A549 (cell line): ENCODE data around the gene SLC35A4. TPM values are rescaled to one million over a fixed set of nuclear protein-coding genes. Genes with fewer than 3 reads are reported as not detected.

Experiments
- ATAC-seq, 2 experiments: fragments of 200-7000 bp in 1 of 2; fragments of >200 bp in 1 of 2; cut with Nextera tagmentation in 1 of 2; cut with Tn5 transposase in 1 of 2; 3 replicates each; pipeline versions ENCODE4 v1.8.0 to v1.9.1; 2018 to 2020; ENCODE audit warnings: mild to moderate bottlenecking in 1 of 2, moderate library complexity in 1 of 2
- CTCF ChIA-PET: fragments of 300-600 bp; sonication (Branson Sonifier 250); formaldehyde crosslinking; extraction: SDS; loops from one replicate; lab custom pipeline; 2021; ENCODE audit warnings: antibody characterized with exemption, inconsistent platforms; lab: Yijun Ruan, JAX
- POLR2A ChIA-PET: fragments of 350-600 bp; formaldehyde crosslinking; extraction: SDS; loops from one replicate; lab custom pipeline; 2021; ENCODE audit warnings: antibody characterized with exemption, inconsistent platforms; lab: Yijun Ruan, JAX
- DNase-seq, 2 experiments: peaks; one replicate each; pipeline versions ENCODE4 v3.0.0 to v3.0.0-alpha.2; 2011 to 2016; ENCODE audit warnings: low read depth in 1 of 2, low spot score in 1 of 2
- FAIRE-seq: peaks from 2 replicates; lab custom pipeline; 2011; peaks lifted over from hg19 to GRCh38; lab: Jason Lieb, UNC
- H3K27ac ChIP-seq, 2 experiments: fragments of >200 bp; sonication (Bioruptor Twin); formaldehyde crosslinking; 3 replicates each; pipeline ENCODE4 v1.5.1; 2016 to 2017
- H3K4me1 ChIP-seq: fragments of >200 bp; sonication (Bioruptor Twin); formaldehyde crosslinking; 3 replicates; pipeline ENCODE4 v1.6.1; 2016
- H3K4me2 ChIP-seq: fragments of >200 bp; sonication (Bioruptor Twin); formaldehyde crosslinking; 3 replicates; pipeline ENCODE4 v1.6.1; 2016
- H3K4me3 ChIP-seq: fragments of >200 bp; sonication (Bioruptor Twin); formaldehyde crosslinking; 3 replicates; pipeline ENCODE4 v1.5.1; 2016
- H3K9me3 ChIP-seq: fragments of >200 bp; sonication (Bioruptor Twin); formaldehyde crosslinking; 3 replicates; pipeline ENCODE4 v1.6.1; 2016
- CHD2 ChIP-seq: fragments of 150-350 bp; IDR thresholded peaks from 2 replicates; pipeline ENCODE4 v1.6.1; 2014; ENCODE audit warnings: low read length; ENCODE audit not compliant: partially characterized antibody
- CTCF ChIP-seq: fragments of >200 bp; sonication (Bioruptor Twin); formaldehyde crosslinking; IDR thresholded peaks from 3 replicates; pipeline ENCODE4 v1.5.1; 2016
- E2F6 ChIP-seq: IDR thresholded peaks from 2 replicates; pipeline ENCODE4 v1.6.1; 2012; ENCODE audit warnings: low read depth, borderline replicate concordance
- ELK1 ChIP-seq: fragments of 150-350 bp; IDR thresholded peaks from 2 replicates; pipeline ENCODE4 v1.6.1; 2014; ENCODE audit warnings: low read depth, mild to moderate bottlenecking, low read length
- EP300 ChIP-seq, 2 experiments: fragments of >200 bp; sonication (Bioruptor Twin); formaldehyde crosslinking; IDR thresholded peaks; 2 replicates in 1 of 2; 3 replicates in 1 of 2; pipeline ENCODE4 v1.6.1; 2016 to 2017
- FOSL2 ChIP-seq, 2 experiments: fragments of 450-650 bp in 1 of 2; fragments of >200 bp in 1 of 2; sonication (Bioruptor Twin) in 1 of 2; formaldehyde crosslinking; IDR thresholded peaks; 2 replicates each; pipeline versions ENCODE4 v1.5.0 to v1.6.1; 2016 to 2020; ENCODE audit warnings: mild to moderate bottlenecking in 1 of 2, moderate library complexity in 1 of 2
- FOXS1 ChIP-seq: fragments of 250-450 bp; sonication (Bioruptor Pico); IDR thresholded peaks from 2 replicates; pipeline ENCODE4 v1.5.0; 2020; ENCODE audit warnings: mild to moderate bottlenecking, moderate library complexity
- GATA3 ChIP-seq: IDR thresholded peaks from 2 replicates; pipeline ENCODE4 v1.6.1; 2012; ENCODE audit warnings: borderline replicate concordance
- HDAC2 ChIP-seq: fragments of 200-600 bp; sonication (generic); IDR thresholded peaks from 2 replicates; pipeline ENCODE4 v1.6.1; 2016
- HOXA7 ChIP-seq: fragments of 250-450 bp; sonication (Bioruptor Pico); IDR thresholded peaks from 2 replicates; pipeline ENCODE4 v1.5.0; 2020; ENCODE audit warnings: mild to moderate bottlenecking, moderate library complexity
- HOXB5 ChIP-seq: fragments of 250-450 bp; sonication (Bioruptor Pico); IDR thresholded peaks from 2 replicates; pipeline ENCODE4 v1.5.0; 2020; ENCODE audit warnings: mild to moderate bottlenecking, moderate library complexity
- JUN ChIP-seq, 2 experiments: fragments of >200 bp; sonication (Bioruptor Twin); formaldehyde crosslinking; IDR thresholded peaks; 2 replicates in 1 of 2; 3 replicates in 1 of 2; pipeline ENCODE4 v1.6.1; 2016 to 2017
- JUNB ChIP-seq: fragments of >200 bp; sonication (Bioruptor Twin); formaldehyde crosslinking; IDR thresholded peaks from 2 replicates; pipeline ENCODE4 v1.6.1; 2016
- KDM1A ChIP-seq: fragments of 200-600 bp; sonication (generic); IDR thresholded peaks from 2 replicates; pipeline ENCODE4 v1.6.1; 2016; ENCODE audit warnings: low read depth, mild to moderate bottlenecking
- MAZ ChIP-seq: fragments of 150-350 bp; IDR thresholded peaks from 2 replicates; pipeline ENCODE4 v1.6.1; 2014; ENCODE audit warnings: antibody characterized with exemption, low read depth, low read length, borderline replicate concordance
- MYC ChIP-seq: IDR thresholded peaks from 2 replicates; pipeline ENCODE4 v1.6.1; 2012; ENCODE audit warnings: mild to moderate bottlenecking, inconsistent platforms, low read length, improper control_type of control experiment, borderline replicate concordance
- NFE2L2 ChIP-seq: fragments of 150-350 bp; conservative IDR thresholded peaks from 2 replicates; pipeline ENCODE4 v1.6.1; 2014; ENCODE audit warnings: low read length
- NPAS2 ChIP-seq: fragments of 250-450 bp; sonication (Bioruptor Pico); IDR thresholded peaks from 2 replicates; pipeline ENCODE4 v1.8.0; 2022; ENCODE audit warnings: mild to moderate bottlenecking, moderate library complexity, borderline replicate concordance
- NR3C1 ChIP-seq: fragments of >200 bp; sonication (Bioruptor Twin); formaldehyde crosslinking; IDR thresholded peaks from 3 replicates; pipeline ENCODE4 v1.6.1; 2017
- POLR2A ChIP-seq: IDR thresholded peaks from 2 replicates; pipeline ENCODE4 v1.6.1; 2012; ENCODE audit warnings: mild to moderate bottlenecking, low read length
- POLR2AphosphoS2 ChIP-seq: conservative IDR thresholded peaks from 2 replicates; pipeline ENCODE4 v1.6.1; 2012; ENCODE audit warnings: low read length, improper control_type of control experiment, inconsistent platforms
- RAD21 ChIP-seq, 2 experiments: fragments of >200 bp in 1 of 2; sonication (Bioruptor Twin) in 1 of 2; formaldehyde crosslinking in 1 of 2; IDR thresholded peaks in 1 of 2; conservative IDR thresholded peaks in 1 of 2; 2 replicates in 1 of 2; 3 replicates in 1 of 2; pipeline ENCODE4 v1.6.1; 2012 to 2018; ENCODE audit warnings: inconsistent platforms in 1 of 2
- REST ChIP-seq: fragments of 200-600 bp; sonication (generic); IDR thresholded peaks from 2 replicates; pipeline ENCODE4 v1.6.1; 2016; ENCODE audit warnings: antibody characterized with exemption, mild to moderate bottlenecking, moderate library complexity
- RNF2 ChIP-seq: fragments of 200-600 bp; sonication (generic); IDR thresholded peaks from 2 replicates; pipeline ENCODE4 v1.6.1; 2016; ENCODE audit warnings: low read depth, mild to moderate bottlenecking, antibody characterized with exemption, moderate library complexity, borderline replicate concordance
- ZC3H11A ChIP-seq: fragments of 450-650 bp; IDR thresholded peaks from 2 replicates; pipeline ENCODE4 v1.6.1; 2014; ENCODE audit warnings: antibody characterized with exemption, mild to moderate bottlenecking
- ZSCAN20 ChIP-seq: fragments of 250-450 bp; sonication (Bioruptor Pico); IDR thresholded peaks from 2 replicates; pipeline ENCODE4 v1.8.0; 2022; ENCODE audit warnings: mild to moderate bottlenecking, moderate library complexity
- WGBS: methylation state at CpG from one replicate; pipeline ENCODE4 v1.1.6; 2017; ENCODE audit errors: missing lambda C conversion rate; 5-methylcytosine and 5-hydroxymethylcytosine counted together
- polyA plus RNA-seq, 4 experiments: library from polyadenylated mRNA; depleted of rRNA in 3 of 4; stranded (reverse); fragments of >200 nt; fragmentation: RNase III in 1 of 4; extraction: RNeasy Plus Mini Kit Qiagen cat#74134 plus additional on column Dnase treatment in 1 of 4; gene quantifications; 2 replicates in 3 of 4; 3 replicates in 1 of 4; pipeline ENCODE4 v1.2.3, GENCODE V29; 2011 to 2017

Gene SLC35A4
- polyA plus RNA-seq, 2 of the 4 experiments (the other 2 are of a cell fraction) = 65.6 to 79.5 TPM

GRCh38 chr5:140560227-140560626 lies 4.4 kb upstream of the SLC35A4 start (continued):
- no peak for TF ChIP-seq MYC

- H3K4me1 ChIP-seq = peaks cover 24% of the 10 kb centered on the region
- CTCF ChIA-PET = interaction anchor here (0.6 to 2.5 kb wide), 5 partner anchors 15 to 199 kb away, joined by 3 to 9 read pairs (median 3); partner anchors contain the start of gene EIF4EBP3
- no peak overlapping the region for H3K4me3 ChIP-seq
- POLR2A ChIA-PET = no interaction called here
- no peak overlapping the region for H3K4me2 ChIP-seq
- TF ChIP-seq MAZ (no peak), HDAC2 (no peak), E2F6 (no peak), KDM1A (no peak), ZC3H11A (no peak), POLR2AphosphoS2 (no peak), FOXS1 (CRISPR knock-in tag) (no peak), ELK1 (no peak), REST (no peak), GATA3 (no peak), FOSL2 (IDR thresholded peaks at IDR 0.05) (no peak), FOSL2 (CRISPR knock-in tag; IDR thresholded peaks at IDR 0.05) (no peak), HOXB5 (CRISPR knock-in tag) (no peak), RNF2 (no peak), EP300 (IDR thresholded peaks at IDR 0.05) (no peak), JUNB (no peak), NR3C1 (no peak)
- TF ChIP-seq, all 56 proteins: peak for 0
- WGBS = 91% methylated on average over 9 of the region's 10 CpGs
- FAIRE-seq (no peak), ATAC-seq (no peak), DNase-seq (no peak)
- H3K9me3 ChIP-seq = no peaks in the 10 kb centered on the region
- no peak overlapping the region for H3K27ac ChIP-seq
Observed at GRCh38 chr5:140561753-140562523, 2.7 kb upstream of the SLC35A4 start.

GRCh38 chr5:140563596-140563995 lies 1.0 kb upstream of the SLC35A4 start:
- peak overlapping the region; percentile 94 for H3K4me2 ChIP-seq
- WGBS = 64% methylated on average over 8 of the region's 8 CpGs
- ChIA-PET CTCF (no interaction called here), POLR2A (interaction anchor here (0.7 to 3.4 kb wide), 6 partner anchors 9 to 84 kb away, joined by 3 to 16 read pairs (median 4); partner anchors contain the start of genes EIF4EBP3, IK, NDUFA2 and TMCO6)
- H3K27ac ChIP-seq = peak overlapping the region; percentile 88
- peaks cover 18% of the 10 kb centered on the region for H3K4me1 ChIP-seq
- peak; percentile 0 to 4; a peak in 3 of 6 replicates for ATAC-seq
- DNase-seq = no peak
- no peaks in the 10 kb centered on the region for H3K9me3 ChIP-seq
- peak overlapping the region; percentile 84 for H3K4me3 ChIP-seq
- TF ChIP-seq POLR2A (no peak), MYC (no peak), EP300 (IDR thresholded peaks at IDR 0.05) (no peak), HOXA7 (CRISPR knock-in tag) (no peak), NPAS2 (CRISPR knock-in tag) (no peak), NFE2L2 (no peak), ZSCAN20 (CRISPR knock-in tag) (no peak), E2F6 (no peak), JUN (IDR thresholded peaks at IDR 0.05) (no peak), CHD2 (no peak), RAD21 (conservative IDR thresholded peaks at IDR 0.05 in 1 of 2, IDR thresholded peaks at IDR 0.05 in 1 of 2) (no peak), JUNB (no peak), CTCF (no peak)
- FAIRE-seq = no peak
